HT1080 (cell line): Measurements from ENCODE around the gene LYPD6. TPM values are rescaled to one million over a fixed set of nuclear protein-coding genes. Genes with fewer than 3 reads are reported as not detected.

ENCODE experiments used
- DNase-seq: peaks from one replicate; pipeline ENCODE4 v3.0.0-alpha.2; 2015; ENCODE audit warnings: low read depth
- total RNA-seq: library from RNA; depleted of rRNA; stranded (reverse); fragments of >200 nt; shearing (Covaris generic); gene quantifications from 2 replicates; pipeline ENCODE4 v1.2.3, GENCODE V29; 2014

LYPD6 gene
- total RNA-seq, 1 experiment from 2014 or later: 3.1 TPM

GRCh38 chr2:149346272-149346671 lies 15.9 kb downstream of the LYPD6 start:
- DNase-seq: no peak

GRCh38 chr2:149348291-149348690 lies 17.9 kb downstream of the LYPD6 start:
- no peak for DNase-seq

DNA sequence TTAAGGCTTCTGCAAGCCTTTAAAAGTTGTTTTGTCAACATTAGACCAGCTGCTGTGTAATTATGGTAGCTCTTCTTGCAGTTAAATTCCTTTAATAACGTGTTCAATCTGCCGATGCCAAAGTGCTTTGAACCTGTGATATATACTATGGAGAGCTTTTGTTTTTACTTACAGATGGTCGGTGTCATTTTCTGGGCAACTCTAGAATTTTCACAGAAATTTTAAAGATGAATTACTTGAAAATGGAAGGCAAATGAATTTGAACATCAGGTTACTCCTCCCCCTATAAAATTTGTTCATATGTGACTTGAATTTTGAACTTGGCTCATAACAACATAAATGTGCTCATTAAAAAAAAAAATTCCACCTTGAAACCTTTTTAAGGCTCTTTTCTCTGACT lies 23.0 kb downstream of the LYPD6 start:
- DNase-seq: no peak

DNA sequence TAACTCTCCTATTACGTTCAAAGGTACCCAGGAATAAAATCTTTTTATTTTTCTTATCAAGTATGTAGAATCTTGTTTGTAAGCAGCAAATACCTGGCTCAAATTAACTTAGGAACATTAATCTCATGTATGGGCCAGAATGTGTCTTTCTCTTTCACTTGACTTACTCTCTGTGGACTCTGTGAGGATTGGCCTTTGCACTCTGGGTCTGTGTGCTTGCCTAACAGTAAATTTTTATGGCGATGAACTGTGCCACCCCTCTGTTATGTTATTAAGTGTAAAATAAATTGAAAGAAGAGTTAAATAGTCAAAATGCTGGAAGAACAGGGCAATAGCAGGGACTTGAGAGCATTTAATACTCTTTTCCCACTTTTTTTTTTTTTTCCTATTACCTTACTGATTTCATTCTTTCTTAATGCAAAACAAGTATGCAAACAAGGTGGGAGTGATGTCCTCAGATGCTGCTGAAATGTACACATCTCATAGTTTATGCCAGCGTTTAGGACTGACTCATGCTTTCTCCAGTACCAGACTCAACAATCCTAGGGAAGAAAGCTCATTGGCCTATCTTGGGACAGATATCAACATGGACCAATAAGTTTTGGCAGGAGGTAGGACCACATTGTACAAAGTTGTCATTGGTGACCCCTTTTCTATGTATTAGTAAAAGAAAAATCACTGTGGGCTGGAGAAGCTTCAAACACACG lies 25.5 kb downstream of the LYPD6 start:
- DNase-seq: no peak

DNA sequence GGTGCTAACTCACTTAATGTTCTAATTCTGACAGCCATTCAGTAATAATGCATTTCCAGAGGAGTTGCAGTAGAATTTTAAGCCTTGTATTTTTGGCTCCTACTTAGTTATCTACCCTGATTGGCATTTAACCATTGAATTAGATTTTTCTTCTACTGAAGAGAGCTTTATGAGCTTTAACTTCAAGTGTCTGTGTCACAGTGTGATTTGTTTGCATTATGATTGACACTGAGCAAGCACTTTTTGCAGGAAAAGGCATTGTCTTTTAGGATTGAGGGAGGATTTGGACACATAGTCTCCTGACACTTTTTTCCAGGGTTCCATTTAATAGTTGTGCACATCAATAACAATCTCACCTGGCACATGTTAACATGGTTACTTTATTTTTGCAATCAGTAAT lies 26.7 kb downstream of the LYPD6 start:
- no peak for DNase-seq

- peak; percentile 49 for DNase-seq
These were observed 29.7 kb downstream of the LYPD6 start for GRCh38 chr2:149360106-149360505.

GRCh38 chr2:149363958-149364357 lies 33.6 kb downstream of the LYPD6 start:
- DNase-seq: no peak

DNA sequence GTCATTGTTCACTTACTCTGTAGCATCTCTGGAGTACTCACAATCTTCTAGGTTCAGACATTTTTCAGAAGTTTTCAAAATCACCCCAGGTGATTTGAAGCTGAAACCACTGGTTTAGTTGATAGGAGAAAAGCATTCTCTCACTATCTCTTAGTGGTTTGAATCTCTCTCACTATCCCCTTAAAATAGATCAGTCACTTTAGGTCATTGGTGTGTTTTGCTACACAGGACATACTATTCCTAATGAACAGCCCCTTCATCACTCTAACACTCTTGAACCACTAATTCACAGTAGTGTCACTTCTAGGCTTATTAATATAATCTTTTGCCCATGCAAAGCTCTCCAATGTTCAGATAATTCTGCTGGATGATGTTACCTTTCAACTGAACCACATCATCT lies 34.5 kb downstream of the LYPD6 start:
- no peak for DNase-seq

DNA sequence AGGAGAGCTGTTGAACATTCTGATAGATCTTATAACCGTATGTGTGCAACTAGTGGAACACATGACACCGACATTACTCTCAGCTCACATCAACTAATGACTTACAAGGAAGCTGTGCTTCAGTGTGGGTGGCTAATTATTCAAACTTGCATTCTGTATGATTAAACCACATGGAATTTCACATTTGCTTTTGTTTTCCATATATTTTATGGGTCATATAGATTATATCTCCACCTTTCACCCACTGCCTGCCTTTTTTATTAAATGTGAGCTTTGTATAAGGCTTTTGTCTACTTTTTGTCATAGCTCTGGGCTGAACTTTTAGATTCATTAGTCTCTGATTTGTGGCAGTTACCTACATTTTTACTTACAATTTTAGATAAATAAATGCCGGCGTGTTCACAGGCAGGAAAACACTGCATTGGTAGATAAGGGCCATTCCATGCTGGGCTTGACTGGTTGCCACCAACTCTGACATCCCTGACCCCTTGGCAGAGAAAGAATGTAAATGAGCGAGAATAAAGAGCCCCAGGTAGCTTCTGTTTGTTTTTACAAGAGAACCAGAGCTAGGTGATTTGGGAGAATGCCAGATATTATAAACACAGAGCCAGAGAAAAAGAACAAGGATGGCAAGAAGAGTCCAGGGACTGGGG lies 35.7 kb downstream of the LYPD6 start:
- DNase-seq: no peak

GRCh38 chr2:149370061-149370775 lies 39.8 kb downstream of the LYPD6 start:
- DNase-seq: no peak

DNA sequence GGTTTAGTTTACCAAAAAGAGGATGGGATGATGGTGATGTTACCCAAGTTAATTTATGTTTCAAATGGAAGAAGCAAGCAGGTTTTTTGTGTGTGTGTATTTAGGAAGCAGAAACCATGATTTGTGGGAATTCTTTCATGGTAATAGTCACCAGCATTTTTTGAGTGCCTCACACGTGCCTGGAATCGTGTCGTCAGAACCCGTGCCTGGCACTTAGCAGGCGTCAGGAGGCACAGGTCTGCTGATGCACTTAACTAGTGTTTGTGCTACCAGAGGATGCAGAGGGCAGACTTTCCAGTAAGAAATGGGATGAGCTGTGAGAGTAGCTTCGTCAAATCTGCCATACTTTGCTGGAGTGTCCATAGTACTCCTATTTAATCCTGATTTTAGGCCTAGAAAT lies 41.1 kb downstream of the LYPD6 start:
- no peak for DNase-seq

GRCh38 chr2:149375801-149376361 lies 45.5 kb downstream of the LYPD6 start:
- DNase-seq: peak; percentile 72

GRCh38 chr2:149380205-149380604 lies 49.8 kb downstream of the LYPD6 start:
- DNase-seq: no peak

DNA sequence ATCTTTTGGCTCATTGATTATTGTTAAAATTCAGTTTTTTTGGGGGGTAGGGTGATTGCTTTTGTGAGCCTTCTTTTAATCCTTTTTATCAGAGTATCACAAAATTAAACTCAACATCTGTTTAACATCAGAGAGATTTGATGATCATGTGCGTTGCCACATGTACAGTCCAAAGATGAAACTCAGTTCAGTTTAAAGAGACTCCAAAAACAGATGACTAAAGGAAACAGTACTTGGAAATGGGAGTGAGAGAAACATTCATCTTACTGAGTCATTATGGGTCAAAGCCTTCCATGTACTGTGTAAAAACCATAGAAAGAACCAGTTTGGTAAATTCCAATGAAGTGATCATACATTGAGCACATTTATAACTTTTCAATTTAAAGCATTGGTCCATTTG lies 53.0 kb downstream of the LYPD6 start:
- peak; percentile 52 for DNase-seq

DNA sequence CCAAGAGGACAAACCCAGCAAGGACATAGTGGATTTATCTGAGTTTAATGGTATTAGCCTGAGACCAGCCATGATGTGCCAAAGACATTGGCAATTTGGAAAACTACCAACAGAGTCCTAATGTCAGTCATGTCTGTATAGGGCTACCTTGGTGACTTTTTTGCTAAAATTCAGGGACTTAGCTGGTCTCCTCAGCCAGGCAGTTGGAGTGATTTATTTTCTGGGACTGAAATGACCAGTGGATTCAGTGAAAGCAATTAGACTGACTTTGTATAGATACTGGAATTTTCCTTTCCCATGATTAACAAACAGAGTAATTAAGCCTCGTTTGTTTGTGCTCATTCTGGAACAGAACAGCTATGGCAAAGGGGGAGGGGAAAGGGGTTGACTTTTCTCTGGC lies 55.0 kb downstream of the LYPD6 start:
- no peak for DNase-seq

GRCh38 chr2:149387411-149387810 lies 57.0 kb downstream of the LYPD6 start:
- DNase-seq: no peak

- DNase-seq: no peak
These were observed 57.9 kb downstream of the LYPD6 start for GRCh38 chr2:149388120-149388816.

- no peak for DNase-seq
These were observed 59.2 kb downstream of the LYPD6 start for GRCh38 chr2:149389506-149390167.

DNA sequence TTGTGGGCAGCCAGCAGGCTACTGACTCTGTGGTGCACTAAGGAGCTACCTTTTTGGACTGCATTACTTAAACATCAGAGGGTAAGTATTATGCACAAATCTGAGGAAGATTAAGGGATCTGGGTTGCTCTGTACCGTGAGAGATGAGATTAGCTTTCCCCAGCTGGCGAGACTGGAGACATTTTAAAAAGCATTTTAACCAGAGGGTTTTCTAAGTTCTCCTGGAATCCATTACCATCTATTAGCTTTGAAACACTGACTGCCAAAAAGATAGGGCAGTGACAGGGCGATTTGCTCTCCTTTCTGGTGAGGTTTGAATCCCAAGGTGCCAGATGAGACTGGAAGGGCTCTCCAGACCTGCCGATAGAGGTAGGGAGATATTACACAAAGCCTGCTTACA lies 63.2 kb downstream of the LYPD6 start:
- DNase-seq: no peak

DNA sequence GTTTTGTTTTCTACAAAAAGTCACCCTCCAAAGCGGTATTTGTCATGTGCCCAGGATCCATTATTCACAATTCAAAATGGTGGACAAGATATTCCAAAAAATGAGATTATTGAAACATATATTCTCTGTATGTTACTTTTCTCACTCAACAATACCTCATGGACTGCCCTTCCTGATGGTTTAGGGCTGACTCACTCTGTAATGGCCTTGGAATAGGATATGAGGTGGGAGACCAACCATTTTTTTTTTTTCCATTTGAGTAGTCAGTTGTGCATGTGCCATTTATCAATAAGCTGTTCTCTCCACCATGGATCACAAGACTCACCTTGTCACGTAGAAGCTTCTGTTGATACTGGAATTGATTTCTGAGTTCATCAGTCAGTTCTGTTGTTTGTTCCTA lies 64.5 kb downstream of the LYPD6 start:
- peak; percentile 58 for DNase-seq
